ENCODE measurements around the gene SLC6A12.

Gene SLC6A12

GRCh38 chr12:163406-163986, 50.5 kb downstream of the SLC6A12 start:
- DNase-seq (ENCODE audit: low spot score), result no peak

- no peak for DNase-seq (ENCODE audit: low spot score)
Measured at GRCh38 chr12:162467-163307, 51.3 kb downstream of the SLC6A12 start.

- no peak for DNase-seq (ENCODE audit: low spot score)
Measured at GRCh38 chr12:161823-162222, 52.1 kb downstream of the SLC6A12 start.

GRCh38 chr12:160858-161257, 53.1 kb downstream of the SLC6A12 start:
- no peak for DNase-seq (ENCODE audit: low spot score)

- no peak for DNase-seq (ENCODE audit: low spot score)
Measured at GRCh38 chr12:159156-159782, 54.7 kb downstream of the SLC6A12 start.

GRCh38 chr12:157644-158043, 56.3 kb downstream of the SLC6A12 start:
- no peak for DNase-seq (ENCODE audit: low spot score)

GRCh38 chr12:156945-157344, 57.0 kb downstream of the SLC6A12 start:
- no peak for DNase-seq (ENCODE audit: low spot score)

- DNase-seq (ENCODE audit: low spot score), result no peak
Measured at GRCh38 chr12:155646-156045, 58.3 kb downstream of the SLC6A12 start.

- DNase-seq (ENCODE audit: low spot score), result no peak
Measured at GRCh38 chr12:155006-155405, 59.0 kb downstream of the SLC6A12 start.

- no peak for DNase-seq (ENCODE audit: low spot score)
Measured at GRCh38 chr12:154058-154457, 59.9 kb downstream of the SLC6A12 start.

GRCh38 chr12:153080-153746, 60.7 kb downstream of the SLC6A12 start:
- DNase-seq (ENCODE audit: low spot score), result peak; percentile 31

GRCh38 chr12:152440-152839, 61.5 kb downstream of the SLC6A12 start:
- DNase-seq (ENCODE audit: low spot score), result no peak

GRCh38 chr12:151579-151978, 62.4 kb downstream of the SLC6A12 start:
- no peak for DNase-seq (ENCODE audit: low spot score)

- DNase-seq (ENCODE audit: low spot score), result no peak
Measured at GRCh38 chr12:148676-149416, 65.1 kb downstream of the SLC6A12 start.

GRCh38 chr12:147242-147641, 66.7 kb downstream of the SLC6A12 start:
- DNase-seq (ENCODE audit: low spot score), result no peak

- DNase-seq (ENCODE audit: low spot score), result no peak
Measured at GRCh38 chr12:145369-145960, 68.5 kb downstream of the SLC6A12 start.

GRCh38 chr12:144650-145284, 69.2 kb downstream of the SLC6A12 start:
- DNase-seq (ENCODE audit: low spot score), result no peak

- DNase-seq (ENCODE audit: low spot score), result no peak
Measured at GRCh38 chr12:143964-144649, 69.8 kb downstream of the SLC6A12 start.

GRCh38 chr12:140162-140561, 73.8 kb downstream of the SLC6A12 start:
- DNase-seq (ENCODE audit: low spot score), result no peak

All from CD4-positive, alpha-beta T cell treated with Interleukin-2 at 100 ng/mL for 4 hours (primary cell).